ENCODE measurements around the gene CD1E. TPM values are rescaled to one million over a fixed set of nuclear protein-coding genes. Genes with fewer than 3 reads are reported as not detected.

Gene CD1E
- total RNA-seq (ENCODE audit: low replicate concordance) = not detected in 2 replicates
- long read RNA-seq = 0 reads

DNA sequence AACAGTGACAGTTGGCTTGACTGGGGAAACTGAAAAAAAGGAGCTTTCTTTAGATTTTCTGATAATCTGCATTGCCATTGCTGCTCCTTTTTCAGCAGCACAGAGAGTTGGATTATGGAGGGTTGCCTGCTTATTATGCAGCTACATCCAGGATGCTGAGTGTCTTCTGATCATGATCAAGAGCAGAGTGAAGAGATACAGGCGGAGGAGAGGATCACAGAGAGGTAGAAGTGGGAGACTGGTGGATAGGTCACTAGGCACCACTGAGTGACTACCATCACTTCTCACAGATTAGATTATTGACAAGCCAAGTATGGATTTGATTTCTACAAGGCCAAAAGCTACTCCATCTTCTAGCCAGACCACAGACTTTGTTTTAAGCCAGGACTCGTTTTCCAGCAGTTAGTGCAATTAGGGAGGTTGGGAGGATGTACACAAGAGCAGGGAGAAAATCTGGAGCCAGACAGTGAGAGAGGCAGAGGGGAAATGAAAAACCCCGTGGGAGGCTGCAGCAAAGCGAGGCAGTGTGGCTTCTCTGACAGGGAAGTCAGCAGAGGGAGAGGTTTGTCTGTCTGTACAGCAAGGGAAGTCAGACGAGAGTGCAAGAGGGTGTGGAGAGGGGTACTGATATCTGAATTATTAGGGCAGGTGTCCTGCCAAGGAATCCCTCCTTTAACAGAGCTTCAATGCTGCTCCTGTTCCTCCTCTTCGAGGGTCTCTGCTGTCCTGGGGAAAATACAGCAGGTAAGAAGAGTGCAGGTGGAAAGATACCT, at the start of gene CD1E:
CD1E (plus strand) TSS at position 592 of the 773 bp plus-strand sequence; CDS start at position 687, 95 bp downstream.
- DNase-seq (ENCODE audit: extremely low spot score, unreplicated experiment) = no peak
- no peaks in the 10 kb centered on the region for H3K36me3 Mint-ChIP-seq
- no peaks in the 10 kb centered on the region for H3K9me3 Mint-ChIP-seq
- peaks cover 6% of the 10 kb centered on the region for H3K27me3 Mint-ChIP-seq
- H3K27ac Mint-ChIP-seq = no peak within 1 kb of the TSS
- H3K4me1 Mint-ChIP-seq (ENCODE audit: unreplicated experiment) = no peaks in the 10 kb centered on the region
- no peak within 1 kb of the TSS for H3K4me3 Mint-ChIP-seq
- TF ChIP-seq, protein P1, sequence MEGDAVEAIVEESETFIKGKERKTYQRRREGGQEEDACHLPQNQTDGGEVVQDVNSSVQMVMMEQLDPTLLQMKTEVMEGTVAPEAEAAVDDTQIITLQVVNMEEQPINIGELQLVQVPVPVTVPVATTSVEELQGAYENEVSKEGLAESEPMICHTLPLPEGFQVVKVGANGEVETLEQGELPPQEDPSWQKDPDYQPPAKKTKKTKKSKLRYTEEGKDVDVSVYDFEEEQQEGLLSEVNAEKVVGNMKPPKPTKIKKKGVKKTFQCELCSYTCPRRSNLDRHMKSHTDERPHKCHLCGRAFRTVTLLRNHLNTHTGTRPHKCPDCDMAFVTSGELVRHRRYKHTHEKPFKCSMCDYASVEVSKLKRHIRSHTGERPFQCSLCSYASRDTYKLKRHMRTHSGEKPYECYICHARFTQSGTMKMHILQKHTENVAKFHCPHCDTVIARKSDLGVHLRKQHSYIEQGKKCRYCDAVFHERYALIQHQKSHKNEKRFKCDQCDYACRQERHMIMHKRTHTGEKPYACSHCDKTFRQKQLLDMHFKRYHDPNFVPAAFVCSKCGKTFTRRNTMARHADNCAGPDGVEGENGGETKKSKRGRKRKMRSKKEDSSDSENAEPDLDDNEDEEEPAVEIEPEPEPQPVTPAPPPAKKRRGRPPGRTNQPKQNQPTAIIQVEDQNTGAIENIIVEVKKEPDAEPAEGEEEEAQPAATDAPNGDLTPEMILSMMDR (conservative IDR thresholded peaks at IDR 0.05) = no peak

DNA sequence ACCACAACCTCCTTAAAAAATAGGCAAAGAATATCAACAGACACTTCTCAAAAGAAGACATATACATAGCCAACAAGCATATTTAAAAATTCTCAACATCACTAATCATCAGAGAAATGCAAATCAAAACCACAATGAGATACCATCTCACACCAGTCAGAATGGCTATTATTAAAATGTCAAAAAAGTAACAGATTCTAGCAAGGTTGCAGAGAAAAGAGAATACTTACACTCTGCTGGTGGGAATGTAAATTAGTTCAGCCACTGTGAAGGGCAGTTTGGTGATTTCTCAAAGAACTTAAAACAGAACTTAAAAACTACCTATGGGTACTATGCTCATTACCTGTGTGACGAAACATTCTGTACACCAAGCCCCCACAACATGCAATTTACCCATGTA, 43.1 kb upstream of the CD1E start:
- H3K4me3 Mint-ChIP-seq = no peak overlapping the region
- TF ChIP-seq, protein P1 (conservative IDR thresholded peaks at IDR 0.05) = no peak
- peaks cover 5% of the 10 kb centered on the region for H3K9me3 Mint-ChIP-seq
- no peaks in the 10 kb centered on the region for H3K36me3 Mint-ChIP-seq
- H3K27me3 Mint-ChIP-seq = no peaks in the 10 kb centered on the region
- no peak overlapping the region for H3K27ac Mint-ChIP-seq
- H3K4me1 Mint-ChIP-seq (ENCODE audit: unreplicated experiment) = no peaks in the 10 kb centered on the region
- no peak for DNase-seq (ENCODE audit: extremely low spot score, unreplicated experiment)

DNA sequence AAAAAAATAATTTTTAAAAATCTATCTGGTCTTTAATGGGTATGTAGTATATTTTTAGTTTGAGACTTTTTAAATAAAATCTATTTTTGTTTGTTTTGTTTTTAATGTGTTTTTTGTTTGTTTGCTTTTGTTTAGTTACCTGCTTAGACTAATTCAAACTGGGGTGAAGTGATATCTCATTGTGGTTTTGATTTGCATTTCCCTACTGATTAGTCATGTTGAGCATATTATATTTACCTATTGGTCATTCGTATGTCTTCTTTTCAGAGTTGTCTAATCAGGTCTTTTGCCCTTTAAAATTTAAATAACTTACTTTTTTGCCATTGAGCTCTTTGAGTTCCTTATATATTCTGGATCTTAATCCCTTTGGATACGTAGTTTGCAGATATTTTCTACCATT, 42.6 kb upstream of the CD1E start:
- DNase-seq (ENCODE audit: extremely low spot score, unreplicated experiment) = no peak
- Mint-ChIP-seq H3K9me3 (peaks cover 5% of the 10 kb centered on the region), H3K27ac (no peak overlapping the region), H3K36me3 (no peaks in the 10 kb centered on the region), H3K4me3 (no peak overlapping the region), H3K27me3 (no peaks in the 10 kb centered on the region), H3K4me1 (ENCODE audit: unreplicated experiment) (no peaks in the 10 kb centered on the region)
- TF ChIP-seq, protein P1 (conservative IDR thresholded peaks at IDR 0.05) = no peak

DNA sequence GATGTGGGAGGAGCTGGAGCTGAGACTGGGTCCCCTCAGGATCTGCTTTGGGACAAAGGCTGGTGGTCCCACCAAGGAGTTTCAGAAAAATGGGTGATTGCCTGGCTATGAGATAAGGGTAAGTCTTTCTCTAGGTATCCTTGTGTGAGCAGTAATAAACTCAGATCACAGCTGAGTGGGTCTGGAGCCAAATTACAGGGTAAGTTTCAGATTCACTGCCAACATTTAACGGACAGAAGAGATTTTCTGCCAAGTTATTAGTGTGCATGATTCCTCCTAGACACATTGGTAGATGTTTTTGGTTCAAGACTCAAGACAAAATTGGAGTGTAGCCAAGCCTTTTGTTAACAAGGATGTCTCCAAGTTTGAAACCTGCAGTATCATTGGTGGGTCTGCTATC, 29.8 kb upstream of the CD1E start:
- H3K36me3 Mint-ChIP-seq = no peaks in the 10 kb centered on the region
- no peak overlapping the region for H3K4me3 Mint-ChIP-seq
- no peaks in the 10 kb centered on the region for H3K27me3 Mint-ChIP-seq
- TF ChIP-seq, protein P1 (conservative IDR thresholded peaks at IDR 0.05) = no peak
- no peak overlapping the region for H3K27ac Mint-ChIP-seq
- no peak for DNase-seq (ENCODE audit: extremely low spot score, unreplicated experiment)
- H3K9me3 Mint-ChIP-seq = no peaks in the 10 kb centered on the region
- no peaks in the 10 kb centered on the region for H3K4me1 Mint-ChIP-seq (ENCODE audit: unreplicated experiment)

DNA sequence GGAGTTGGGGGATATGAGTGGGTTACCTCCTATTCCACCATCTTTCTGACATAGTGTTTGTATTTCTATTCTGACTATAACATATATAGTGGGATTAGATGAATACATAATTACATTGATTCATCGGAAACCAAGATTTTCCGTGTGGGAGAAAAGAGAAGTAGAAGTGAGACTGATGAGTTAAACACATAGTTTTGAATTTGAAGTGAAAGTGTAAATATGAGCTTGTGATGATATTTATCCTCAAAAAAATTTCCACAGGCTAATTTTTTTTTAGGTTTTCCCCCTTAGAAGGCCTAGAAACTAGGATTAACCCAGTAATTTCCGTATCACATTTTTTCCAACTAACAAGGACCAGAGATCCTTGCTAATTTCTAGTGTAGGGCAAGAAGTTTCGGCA, 29.3 kb upstream of the CD1E start:
- Mint-ChIP-seq H3K36me3 (no peaks in the 10 kb centered on the region), H3K4me3 (no peak overlapping the region), H3K4me1 (ENCODE audit: unreplicated experiment) (no peaks in the 10 kb centered on the region), H3K9me3 (no peaks in the 10 kb centered on the region), H3K27me3 (no peaks in the 10 kb centered on the region), H3K27ac (no peak overlapping the region)
- TF ChIP-seq, protein P1 (conservative IDR thresholded peaks at IDR 0.05) = no peak
- DNase-seq (ENCODE audit: extremely low spot score, unreplicated experiment) = no peak

Data from type B pancreatic cell (in vitro differentiated cells).